VCaP (cell line): ENCODE results near the gene UTP15.
A peak's percentile ranks its signal among the peaks of the same experiment; 100 is the strongest.

Source experiments
- H3K27ac ChIP-seq: fragments of 450-650 bp; 2 replicates; pipeline ENCODE4 v1.5.1; 2017
- TF ChIP-seq, protein P1 (sequence below): fragments of 450-650 bp; conservative IDR thresholded peaks from 2 replicates; pipeline ENCODE4 v1.5.1; 2017; ENCODE audit warnings: mild to moderate bottlenecking, moderate library complexity

The UTP15 gene

DNA sequence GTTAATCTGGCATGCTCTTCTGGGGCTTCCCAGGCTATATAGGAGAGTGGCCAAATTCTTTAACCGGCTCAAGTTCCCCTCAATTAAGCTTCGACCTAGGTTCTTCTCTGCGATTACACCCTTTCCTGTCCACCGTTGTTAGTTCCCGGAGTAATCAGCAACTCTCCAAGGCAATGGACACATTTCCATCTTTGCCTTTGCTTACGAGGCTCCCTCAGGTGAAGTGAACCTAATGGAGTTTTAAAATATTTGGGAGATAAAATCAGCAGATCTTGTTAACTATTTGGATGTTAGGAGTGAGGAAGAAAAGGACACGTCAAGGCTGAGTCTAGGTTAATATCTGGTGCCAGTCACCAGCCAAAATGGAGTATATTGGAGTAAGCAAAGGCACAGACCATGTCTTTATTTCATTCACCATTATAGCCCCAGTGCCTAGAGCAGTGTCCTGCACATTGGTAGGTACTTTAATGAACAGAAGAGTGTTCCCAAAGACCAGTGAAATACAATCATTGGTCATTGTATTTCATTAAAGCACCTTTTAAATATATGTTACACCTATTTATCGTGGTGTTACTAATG lies 515 bp downstream of the UTP15 start:
- peak overlapping the region; percentile 87 for H3K27ac ChIP-seq
- TF ChIP-seq, protein P1, sequence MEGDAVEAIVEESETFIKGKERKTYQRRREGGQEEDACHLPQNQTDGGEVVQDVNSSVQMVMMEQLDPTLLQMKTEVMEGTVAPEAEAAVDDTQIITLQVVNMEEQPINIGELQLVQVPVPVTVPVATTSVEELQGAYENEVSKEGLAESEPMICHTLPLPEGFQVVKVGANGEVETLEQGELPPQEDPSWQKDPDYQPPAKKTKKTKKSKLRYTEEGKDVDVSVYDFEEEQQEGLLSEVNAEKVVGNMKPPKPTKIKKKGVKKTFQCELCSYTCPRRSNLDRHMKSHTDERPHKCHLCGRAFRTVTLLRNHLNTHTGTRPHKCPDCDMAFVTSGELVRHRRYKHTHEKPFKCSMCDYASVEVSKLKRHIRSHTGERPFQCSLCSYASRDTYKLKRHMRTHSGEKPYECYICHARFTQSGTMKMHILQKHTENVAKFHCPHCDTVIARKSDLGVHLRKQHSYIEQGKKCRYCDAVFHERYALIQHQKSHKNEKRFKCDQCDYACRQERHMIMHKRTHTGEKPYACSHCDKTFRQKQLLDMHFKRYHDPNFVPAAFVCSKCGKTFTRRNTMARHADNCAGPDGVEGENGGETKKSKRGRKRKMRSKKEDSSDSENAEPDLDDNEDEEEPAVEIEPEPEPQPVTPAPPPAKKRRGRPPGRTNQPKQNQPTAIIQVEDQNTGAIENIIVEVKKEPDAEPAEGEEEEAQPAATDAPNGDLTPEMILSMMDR = no peak

DNA sequence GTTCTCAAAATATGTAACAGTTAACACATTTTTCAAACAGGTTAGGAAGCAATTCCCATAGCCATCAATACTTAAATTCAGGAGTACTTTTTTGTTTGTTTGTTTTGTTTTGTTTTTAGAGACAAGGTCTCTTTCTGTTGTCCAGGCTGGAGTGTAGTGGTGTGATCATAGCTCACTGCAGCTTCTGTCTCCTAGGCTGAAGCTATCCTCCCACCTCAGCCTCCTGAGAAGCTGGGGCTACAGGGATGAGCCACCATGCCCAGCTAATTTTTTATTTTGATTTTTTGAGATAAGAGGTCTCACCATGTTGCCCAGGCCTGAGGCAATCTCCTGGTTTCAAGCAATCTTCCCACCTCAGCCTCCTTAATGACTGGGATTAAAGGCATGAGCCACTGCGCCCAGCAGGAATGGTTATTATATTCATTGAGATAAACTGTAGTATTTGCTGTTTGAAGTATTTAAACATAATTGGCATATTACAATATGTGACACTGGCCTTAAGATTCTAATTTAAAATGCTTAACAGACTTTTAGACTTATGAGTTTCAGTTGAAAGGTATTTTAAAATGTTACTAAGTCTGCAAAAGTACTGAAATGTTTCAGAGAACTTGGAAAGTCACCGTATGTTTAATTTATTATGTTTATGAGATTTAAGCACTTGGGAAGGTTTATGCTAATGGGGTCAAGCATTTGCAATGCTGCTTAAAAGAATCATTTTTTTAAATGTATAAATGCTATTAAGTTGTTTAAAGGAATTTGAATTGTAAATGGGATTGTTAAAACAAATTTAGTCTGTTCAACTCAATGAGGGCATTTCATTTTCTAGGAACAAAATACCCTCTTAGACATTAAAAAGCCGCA lies 17.0 kb downstream of the UTP15 start:
- TF ChIP-seq, protein P1 = no peak
- no peak overlapping the region for H3K27ac ChIP-seq

DNA sequence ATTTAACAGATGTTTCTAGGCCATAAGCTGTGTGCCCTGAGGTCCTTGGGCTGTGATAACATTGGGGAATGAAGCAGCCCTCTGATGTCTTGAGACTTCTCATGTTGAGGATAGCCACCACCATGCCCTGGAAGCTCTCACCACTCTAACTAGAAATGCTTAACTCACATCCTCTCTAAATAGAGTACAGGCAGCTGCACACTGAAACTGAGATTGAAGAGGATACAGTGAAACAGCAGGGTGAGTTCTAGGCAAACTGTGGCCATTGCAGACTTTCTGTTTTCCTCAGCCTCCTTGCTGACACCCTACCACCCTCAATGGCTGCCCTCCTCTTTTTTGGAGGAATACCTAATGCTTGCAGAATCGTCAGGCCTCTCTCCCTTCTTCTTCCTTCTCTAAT lies 22.4 kb downstream of the UTP15 start:
- TF ChIP-seq, protein P1 = no peak
- H3K27ac ChIP-seq = no peak overlapping the region

DNA sequence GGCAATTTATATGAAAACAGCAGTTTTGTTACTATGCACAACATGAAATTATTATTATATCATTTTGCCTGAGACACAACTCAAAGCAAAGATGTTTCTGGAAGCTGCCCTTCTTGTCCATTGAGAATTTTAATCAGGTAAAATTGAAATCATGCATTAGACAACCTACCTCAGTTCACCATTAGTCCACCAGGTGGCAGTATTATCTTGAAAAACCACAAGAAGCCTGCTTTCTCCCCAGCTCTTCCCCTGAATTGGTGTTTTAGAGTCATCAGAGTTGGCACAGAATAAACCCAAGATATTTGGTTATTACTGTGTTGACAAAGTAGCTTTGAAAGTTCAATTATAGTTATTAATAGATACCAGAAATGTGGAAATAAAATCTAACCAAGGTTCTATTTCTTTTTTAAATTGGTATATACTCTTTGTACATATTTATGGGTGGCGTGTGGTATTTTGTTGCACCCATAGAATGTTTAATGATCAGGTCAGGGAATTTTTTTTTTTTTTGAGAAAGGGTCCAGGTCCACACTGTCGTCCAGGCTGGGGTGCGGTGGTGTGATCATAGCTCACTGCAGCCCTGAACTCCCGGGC lies 25.7 kb downstream of the UTP15 start:
- no peak overlapping the region for H3K27ac ChIP-seq
- TF ChIP-seq, protein P1 = peak; percentile 71

DNA sequence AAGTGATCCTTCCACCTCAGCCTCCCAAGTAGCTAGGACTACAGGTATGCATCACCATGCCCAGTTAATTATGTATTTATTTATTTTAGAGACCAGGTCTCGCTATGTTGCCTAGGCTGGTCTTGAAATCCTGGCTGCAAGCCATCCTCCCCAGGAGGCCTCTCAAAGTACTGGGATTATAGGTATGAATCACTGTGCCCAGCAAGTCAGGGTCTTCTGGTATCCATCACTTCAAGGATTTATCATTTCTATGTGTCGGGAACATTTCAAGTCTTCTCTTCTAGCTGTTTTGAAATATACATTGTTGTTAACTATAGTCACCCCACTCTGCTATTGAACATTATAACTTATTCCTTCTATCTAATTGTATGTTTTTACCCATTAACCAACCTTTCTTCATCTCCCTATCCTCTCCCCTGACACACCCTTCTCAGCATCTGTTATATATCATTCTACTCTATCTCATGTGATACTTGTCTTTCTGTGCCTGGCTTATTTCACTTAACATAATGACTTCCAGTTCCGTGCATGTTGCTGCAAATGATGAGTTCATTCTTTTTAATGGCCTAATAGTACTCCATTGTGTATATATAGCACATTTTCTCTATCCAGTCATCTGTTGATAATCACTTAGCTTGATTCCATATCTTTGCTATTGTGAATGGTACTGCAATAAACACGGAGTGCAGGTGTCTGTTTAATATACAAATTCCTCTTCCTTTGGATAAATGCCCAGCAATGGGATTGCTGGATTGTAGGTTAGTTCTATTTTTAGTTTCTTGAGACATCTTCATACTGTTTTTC lies 26.4 kb downstream of the UTP15 start:
- H3K27ac ChIP-seq = no peak overlapping the region
- TF ChIP-seq, protein P1 = no peak

DNA sequence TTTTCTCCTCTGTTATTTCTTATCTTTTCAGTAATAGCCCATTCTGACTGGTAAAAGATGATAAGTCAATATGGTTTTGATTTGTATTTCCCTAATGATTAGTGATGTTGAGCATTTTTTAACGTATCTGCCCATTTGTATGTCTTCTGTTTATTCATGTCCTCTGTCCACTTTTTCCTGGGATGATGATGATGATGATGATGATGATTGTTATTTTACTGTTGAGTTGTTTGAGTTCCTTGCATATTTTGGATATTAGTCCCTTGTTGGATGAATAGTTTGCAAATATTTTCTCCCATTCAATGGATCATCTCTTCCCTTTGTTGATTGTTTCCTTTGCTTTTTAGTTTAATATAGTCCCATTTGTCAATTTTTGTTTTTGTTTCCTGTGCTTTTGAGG lies 27.0 kb downstream of the UTP15 start:
- H3K27ac ChIP-seq = no peak overlapping the region
- TF ChIP-seq, protein P1 = no peak
